ENCODE results near the gene NUBP1.
A peak's percentile ranks its signal among the peaks of the same experiment; 100 is the strongest.

The NUBP1 gene

DNA sequence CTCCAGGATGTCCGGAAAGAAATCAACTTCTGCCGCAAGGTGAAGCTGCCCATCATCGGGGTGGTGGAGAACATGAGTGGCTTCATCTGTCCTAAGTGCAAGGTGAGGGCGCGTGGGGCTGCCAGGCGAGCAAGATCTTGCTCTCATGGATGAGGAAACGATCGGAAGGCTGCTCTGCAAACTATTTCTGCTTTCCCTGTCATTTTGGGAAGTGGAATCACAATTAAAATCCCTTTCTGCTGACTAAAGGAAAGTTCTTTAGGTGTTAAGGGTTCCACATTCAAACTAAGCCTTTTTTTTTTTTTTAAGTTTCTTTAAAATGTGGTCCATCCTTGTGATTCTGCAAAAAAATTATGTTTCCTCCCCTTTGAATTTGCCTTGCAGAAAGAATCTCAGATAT lies 17.7 kb downstream of the NUBP1 start:
- TF ChIP-seq, protein P1, sequence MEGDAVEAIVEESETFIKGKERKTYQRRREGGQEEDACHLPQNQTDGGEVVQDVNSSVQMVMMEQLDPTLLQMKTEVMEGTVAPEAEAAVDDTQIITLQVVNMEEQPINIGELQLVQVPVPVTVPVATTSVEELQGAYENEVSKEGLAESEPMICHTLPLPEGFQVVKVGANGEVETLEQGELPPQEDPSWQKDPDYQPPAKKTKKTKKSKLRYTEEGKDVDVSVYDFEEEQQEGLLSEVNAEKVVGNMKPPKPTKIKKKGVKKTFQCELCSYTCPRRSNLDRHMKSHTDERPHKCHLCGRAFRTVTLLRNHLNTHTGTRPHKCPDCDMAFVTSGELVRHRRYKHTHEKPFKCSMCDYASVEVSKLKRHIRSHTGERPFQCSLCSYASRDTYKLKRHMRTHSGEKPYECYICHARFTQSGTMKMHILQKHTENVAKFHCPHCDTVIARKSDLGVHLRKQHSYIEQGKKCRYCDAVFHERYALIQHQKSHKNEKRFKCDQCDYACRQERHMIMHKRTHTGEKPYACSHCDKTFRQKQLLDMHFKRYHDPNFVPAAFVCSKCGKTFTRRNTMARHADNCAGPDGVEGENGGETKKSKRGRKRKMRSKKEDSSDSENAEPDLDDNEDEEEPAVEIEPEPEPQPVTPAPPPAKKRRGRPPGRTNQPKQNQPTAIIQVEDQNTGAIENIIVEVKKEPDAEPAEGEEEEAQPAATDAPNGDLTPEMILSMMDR (IDR thresholded peaks at IDR 0.05; ENCODE audit: low read depth, low read length) = no peak
- DNase-seq (ENCODE audit: low read depth in 2 of 2) = no peak

DNA sequence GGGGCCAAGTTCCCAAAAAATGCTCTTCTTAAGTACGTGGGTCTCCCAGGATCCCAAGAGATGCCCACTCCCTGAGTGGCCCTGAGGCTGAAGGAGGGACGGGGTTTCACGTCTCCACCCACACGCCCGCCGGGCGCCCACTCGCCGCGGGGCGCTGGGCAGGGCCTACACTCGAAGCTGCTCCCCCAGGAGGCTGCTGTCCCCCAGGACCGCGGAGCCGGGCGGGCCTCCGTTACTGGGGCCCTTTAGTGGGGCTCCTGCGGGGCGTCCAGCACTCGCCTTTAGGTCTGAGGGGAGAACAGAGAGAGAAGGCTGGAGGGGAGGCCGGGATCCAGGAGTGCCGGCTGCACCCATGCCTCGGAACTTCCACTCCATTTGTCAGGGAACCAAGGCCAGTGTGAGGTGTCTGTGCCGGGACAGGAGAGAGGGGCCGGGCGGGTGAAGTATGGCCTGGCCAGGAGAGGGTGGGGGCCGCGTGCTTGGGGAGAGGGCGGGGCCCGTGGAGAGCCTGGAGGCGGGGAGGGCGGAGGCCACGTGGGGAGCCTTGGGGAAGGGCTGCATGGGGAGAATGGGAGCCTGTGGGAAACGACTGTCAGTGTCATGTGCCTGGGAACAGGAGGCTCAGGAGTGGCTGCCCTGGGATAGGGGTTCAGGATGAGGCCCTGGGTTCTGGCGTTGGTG lies 18.8 kb downstream of the NUBP1 start:
- H3K4me3 ChIP-seq (replicated peaks in 1 of 2; ENCODE audit: low read depth in 2 of 2, low read length in 2 of 2) = no peak overlapping the region
- TF ChIP-seq, protein P1 (IDR thresholded peaks at IDR 0.05; ENCODE audit: low read depth, low read length) = no peak
- no peak for DNase-seq (ENCODE audit: low read depth in 2 of 2)

More for the DNA sequence above, 17.7 kb downstream of the NUBP1 start:
- no peak overlapping the region for H3K4me3 ChIP-seq (replicated peaks in 1 of 2; ENCODE audit: low read depth in 2 of 2, low read length in 2 of 2)

- H3K4me3 ChIP-seq (replicated peaks in 1 of 2; ENCODE audit: low read depth in 2 of 2, low read length in 2 of 2) = no peak overlapping the region
- no peak for DNase-seq (ENCODE audit: low read depth in 2 of 2)
- TF ChIP-seq, protein P1 (IDR thresholded peaks at IDR 0.05; ENCODE audit: low read depth, low read length) = no peak
These were observed 19.8 kb downstream of the NUBP1 start for GRCh38 chr16:10763456-10763855.

DNA sequence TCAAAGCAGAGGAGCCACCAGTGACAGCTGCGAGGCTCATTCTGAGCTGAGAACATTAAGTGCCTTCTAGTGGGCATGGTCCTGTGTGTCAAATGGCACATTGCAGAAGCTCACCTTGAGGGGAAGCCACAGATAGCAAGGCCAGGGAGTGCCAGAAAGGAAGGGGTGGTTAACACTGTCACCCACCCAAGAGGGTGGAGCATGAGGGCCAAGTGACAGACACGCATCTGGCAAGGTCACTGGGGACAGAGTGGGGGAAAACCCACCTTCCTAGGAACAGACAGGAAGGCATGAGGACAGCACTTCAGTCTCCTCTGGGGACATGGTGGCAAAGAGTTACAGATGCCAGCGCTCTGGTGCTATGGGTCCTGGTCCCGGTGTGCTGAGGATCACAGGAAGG lies 22.1 kb downstream of the NUBP1 start:
- no peak for DNase-seq (ENCODE audit: low read depth in 2 of 2)
- no peak overlapping the region for H3K4me3 ChIP-seq (replicated peaks in 1 of 2; ENCODE audit: low read depth in 2 of 2, low read length in 2 of 2)
- TF ChIP-seq, protein P1 (IDR thresholded peaks at IDR 0.05; ENCODE audit: low read depth, low read length) = no peak

- H3K4me3 ChIP-seq (replicated peaks in 1 of 2; ENCODE audit: low read depth in 2 of 2, low read length in 2 of 2) = no peak overlapping the region
- no peak for DNase-seq (ENCODE audit: low read depth in 2 of 2)
- TF ChIP-seq, protein P1 (IDR thresholded peaks at IDR 0.05; ENCODE audit: low read depth, low read length) = no peak
These were observed 23.5 kb downstream of the NUBP1 start for GRCh38 chr16:10767127-10767526.

- DNase-seq (ENCODE audit: low read depth in 2 of 2) = no peak
- no peak overlapping the region for H3K4me3 ChIP-seq (replicated peaks in 1 of 2; ENCODE audit: low read depth in 2 of 2, low read length in 2 of 2)
- TF ChIP-seq, protein P1 (IDR thresholded peaks at IDR 0.05; ENCODE audit: low read depth, low read length) = no peak
These were observed 25.7 kb downstream of the NUBP1 start for GRCh38 chr16:10769381-10769780.

GRCh38 chr16:10770907-10771306 lies 27.3 kb downstream of the NUBP1 start:
- TF ChIP-seq, protein P1 (IDR thresholded peaks at IDR 0.05; ENCODE audit: low read depth, low read length) = no peak
- DNase-seq (ENCODE audit: low read depth in 2 of 2) = peak; percentile 8 to 36
- no peak overlapping the region for H3K4me3 ChIP-seq (replicated peaks in 1 of 2; ENCODE audit: low read depth in 2 of 2, low read length in 2 of 2)
